BLaER1 (cell line): ENCODE data around the gene RYR1.
"Not testable (repeated sequence)": the region's sequence is repeated elsewhere in the genome, so short reads cannot be mapped to it uniquely, and the experiment has no call there.

ENCODE experiments used
- H3K27ac ChIP-seq: shearing (Covaris generic); formaldehyde crosslinking; 2 replicates; pipeline ENCODE4 v1.8.1; 2022
- H3K27me3 ChIP-seq: shearing (Covaris generic); formaldehyde crosslinking; 2 replicates; pipeline ENCODE4 v1.8.1; 2022
- H3K36me3 ChIP-seq: shearing (Covaris generic); formaldehyde crosslinking; 2 replicates; pipeline ENCODE4 v1.8.1; 2022
- H3K4me1 ChIP-seq: shearing (Covaris generic); formaldehyde crosslinking; 2 replicates; pipeline ENCODE4 v1.8.1; 2022
- H3K4me2 ChIP-seq: shearing (Covaris generic); formaldehyde crosslinking; 2 replicates; pipeline ENCODE4 v1.8.1; 2022
- H3K4me3 ChIP-seq: shearing (Covaris generic); formaldehyde crosslinking; 2 replicates; pipeline ENCODE4 v1.8.1; 2022
- H3K9ac ChIP-seq: shearing (Covaris generic); formaldehyde crosslinking; 2 replicates; pipeline ENCODE4 v1.8.1; 2022
- H3K9me3 ChIP-seq: shearing (Covaris generic); formaldehyde crosslinking; 2 replicates; pipeline ENCODE4 v1.8.1; 2022
- H4K20me1 ChIP-seq: shearing (Covaris generic); formaldehyde crosslinking; 2 replicates; pipeline ENCODE4 v1.8.1; 2022
- Cebpa-rat ChIP-seq: shearing (Covaris generic); IDR thresholded peaks from 2 replicates; pipeline ENCODE4 v1.8.1; 2022

The RYR1 gene

DNA sequence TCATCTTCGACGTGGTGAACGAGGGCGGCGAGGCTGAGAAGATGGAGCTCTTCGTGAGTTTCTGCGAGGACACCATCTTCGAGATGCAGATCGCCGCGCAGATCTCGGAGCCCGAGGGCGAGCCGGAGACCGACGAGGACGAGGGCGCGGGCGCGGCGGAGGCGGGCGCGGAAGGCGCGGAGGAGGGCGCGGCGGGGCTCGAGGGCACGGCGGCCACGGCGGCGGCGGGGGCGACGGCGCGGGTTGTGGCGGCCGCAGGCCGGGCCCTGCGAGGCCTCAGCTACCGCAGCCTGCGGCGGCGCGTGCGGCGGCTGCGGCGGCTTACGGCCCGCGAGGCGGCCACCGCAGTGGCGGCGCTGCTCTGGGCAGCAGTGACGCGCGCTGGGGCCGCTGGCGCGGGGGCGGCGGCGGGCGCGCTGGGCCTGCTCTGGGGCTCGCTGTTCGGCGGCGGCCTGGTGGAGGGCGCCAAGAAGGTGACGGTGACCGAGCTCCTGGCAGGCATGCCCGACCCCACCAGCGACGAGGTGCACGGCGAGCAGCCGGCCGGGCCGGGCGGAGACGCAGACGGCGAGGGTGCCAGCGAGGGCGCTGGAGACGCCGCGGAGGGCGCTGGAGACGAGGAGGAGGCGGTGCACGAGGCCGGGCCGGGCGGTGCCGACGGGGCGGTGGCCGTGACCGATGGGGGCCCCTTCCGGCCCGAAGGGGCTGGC is 131.6 kb downstream of the RYR1 start:
- TF ChIP-seq Cebpa-rat = no peak
- H3K9me3 ChIP-seq = no peaks in the 10 kb centered on the region
- no peaks in the 10 kb centered on the region for H4K20me1 ChIP-seq
- no peaks in the 10 kb centered on the region for H3K4me1 ChIP-seq
- H3K9ac ChIP-seq = no peak overlapping the region
- H3K4me3 ChIP-seq = peak overlapping the region; percentile 28; the same call in 1 of the 2 replicates
- no peak overlapping the region for H3K27ac ChIP-seq
- H3K36me3 ChIP-seq = no peaks in the 10 kb centered on the region
- peaks cover 47% of the 10 kb centered on the region for H3K27me3 ChIP-seq
- peak overlapping the region; percentile 37; the same call in 1 of the 2 replicates for H3K4me2 ChIP-seq

DNA sequence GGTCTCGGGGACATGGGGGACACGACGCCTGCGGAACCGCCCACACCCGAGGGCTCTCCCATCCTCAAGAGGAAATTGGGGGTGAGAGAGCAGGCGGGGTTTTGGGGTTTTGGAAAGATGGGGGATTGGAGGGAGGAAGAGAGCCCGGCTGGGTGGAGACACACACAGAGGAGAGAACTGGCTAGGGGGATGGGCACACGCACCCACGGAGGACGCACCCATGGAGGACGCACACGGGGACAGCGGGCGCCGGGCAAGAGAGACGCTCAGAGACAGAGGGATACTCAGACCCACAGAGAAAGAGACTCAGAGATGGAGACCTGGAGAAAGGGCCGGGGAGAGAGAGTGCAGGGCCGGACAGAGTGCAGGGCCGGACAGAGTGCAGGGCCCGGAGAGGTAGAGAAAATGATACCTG is 132.2 kb downstream of the RYR1 start:
- Histone ChIP-seq H3K36me3 (no peaks in the 10 kb centered on the region), H3K4me2 (peak overlapping the region; percentile 37; the same call in 1 of the 2 replicates), H3K9ac (no peak overlapping the region), H4K20me1 (no peaks in the 10 kb centered on the region), H3K9me3 (no peaks in the 10 kb centered on the region), H3K27ac (no peak overlapping the region), H3K27me3 (peaks cover 47% of the 10 kb centered on the region), H3K4me3 (no peak overlapping the region; the same call in 1 of the 2 replicates), H3K4me1 (no peaks in the 10 kb centered on the region)
- no peak for TF ChIP-seq Cebpa-rat

DNA sequence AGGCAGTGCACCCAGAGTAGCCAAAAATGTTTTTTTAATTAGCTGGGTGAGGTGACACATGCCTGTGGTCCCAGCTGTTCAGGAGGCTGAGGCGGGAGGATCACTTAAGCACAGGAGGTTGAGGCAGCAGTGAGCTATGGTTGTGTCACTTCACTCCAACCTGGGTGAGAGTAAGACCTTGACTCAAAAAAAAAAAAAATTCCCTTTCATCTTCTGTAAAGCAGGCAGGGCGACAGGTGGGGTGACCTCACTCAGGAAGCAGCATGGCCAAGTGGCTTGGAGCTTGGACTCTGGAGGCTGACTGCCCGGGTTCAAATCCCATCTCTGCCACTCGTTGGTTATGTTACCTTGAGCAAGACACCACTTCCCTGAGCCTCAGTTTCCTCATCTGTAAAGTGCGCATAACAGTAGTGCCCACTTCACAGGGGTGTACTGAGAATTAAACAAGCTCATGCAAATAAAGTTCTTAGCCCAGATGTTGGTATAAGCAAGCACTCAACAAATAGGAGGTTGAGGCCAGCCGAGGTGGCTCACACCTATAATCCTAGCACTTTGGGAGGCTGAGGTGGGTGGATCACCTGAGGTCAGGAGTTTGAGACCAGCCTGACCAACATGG is 136.0 kb downstream of the RYR1 start:
- Histone ChIP-seq H3K4me3 (no peak overlapping the region), H3K4me1 (no peaks in the 10 kb centered on the region), H3K9ac (no peak overlapping the region), H3K36me3 (no peaks in the 10 kb centered on the region), H3K9me3 (no peaks in the 10 kb centered on the region), H3K27ac (no peak overlapping the region), H3K27me3 (peaks cover 36% of the 10 kb centered on the region), H4K20me1 (no peaks in the 10 kb centered on the region), H3K4me2 (no peak overlapping the region)
- TF ChIP-seq Cebpa-rat = no peak

DNA sequence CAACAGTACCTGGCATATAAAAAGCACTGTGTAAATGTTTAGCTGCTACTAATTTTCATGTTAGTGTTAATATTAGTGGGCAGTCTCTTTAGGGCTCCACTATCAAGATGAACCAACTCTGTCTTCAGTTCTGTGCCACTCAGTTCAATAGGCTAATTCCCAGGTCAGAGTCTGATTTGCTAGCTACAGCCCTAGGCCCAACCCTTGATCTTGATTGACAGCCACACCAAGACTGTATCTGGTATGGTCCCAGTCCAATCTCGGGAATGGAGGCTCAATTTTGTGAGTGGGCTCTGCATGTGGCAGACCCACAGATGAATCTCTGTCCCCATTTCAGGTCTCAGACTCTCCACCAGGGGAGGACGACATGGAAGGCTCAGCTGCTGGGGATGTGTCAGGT is 138.2 kb downstream of the RYR1 start:
- H3K27me3 ChIP-seq = peaks cover 14% of the 10 kb centered on the region
- TF ChIP-seq Cebpa-rat = no peak
- H3K4me1 ChIP-seq = no peaks in the 10 kb centered on the region
- no peak overlapping the region for H3K4me3 ChIP-seq
- no peaks in the 10 kb centered on the region for H4K20me1 ChIP-seq
- H3K9me3 ChIP-seq = no peaks in the 10 kb centered on the region
- H3K4me2 ChIP-seq = no peak overlapping the region
- H3K9ac ChIP-seq = no peak overlapping the region
- H3K36me3 ChIP-seq = no peaks in the 10 kb centered on the region
- no peak overlapping the region for H3K27ac ChIP-seq

DNA sequence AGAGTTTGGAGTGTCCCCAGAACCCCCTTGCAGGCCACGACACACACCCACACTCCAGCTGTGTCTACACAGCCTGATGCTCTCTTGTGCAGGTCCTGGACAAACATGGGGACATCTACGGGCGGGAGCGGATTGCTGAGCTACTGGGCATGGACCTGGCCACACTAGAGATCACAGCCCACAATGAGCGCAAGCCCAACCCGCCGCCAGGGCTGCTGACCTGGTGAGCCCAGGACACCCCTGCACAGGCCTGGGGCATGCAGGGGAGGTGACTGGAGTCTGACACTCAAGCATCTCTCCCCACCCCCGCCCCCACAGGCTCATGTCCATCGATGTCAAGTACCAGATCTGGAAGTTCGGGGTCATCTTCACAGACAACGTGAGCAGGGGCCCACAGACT is 144.3 kb downstream of the RYR1 start:
- Histone ChIP-seq H3K4me2 (no peak overlapping the region), H3K27me3 (no peaks in the 10 kb centered on the region), H3K9ac (no peak overlapping the region), H4K20me1 (no peaks in the 10 kb centered on the region), H3K9me3 (no peaks in the 10 kb centered on the region), H3K4me3 (no peak overlapping the region), H3K27ac (no peak overlapping the region), H3K4me1 (no peaks in the 10 kb centered on the region), H3K36me3 (no peaks in the 10 kb centered on the region)
- TF ChIP-seq Cebpa-rat = no peak

DNA sequence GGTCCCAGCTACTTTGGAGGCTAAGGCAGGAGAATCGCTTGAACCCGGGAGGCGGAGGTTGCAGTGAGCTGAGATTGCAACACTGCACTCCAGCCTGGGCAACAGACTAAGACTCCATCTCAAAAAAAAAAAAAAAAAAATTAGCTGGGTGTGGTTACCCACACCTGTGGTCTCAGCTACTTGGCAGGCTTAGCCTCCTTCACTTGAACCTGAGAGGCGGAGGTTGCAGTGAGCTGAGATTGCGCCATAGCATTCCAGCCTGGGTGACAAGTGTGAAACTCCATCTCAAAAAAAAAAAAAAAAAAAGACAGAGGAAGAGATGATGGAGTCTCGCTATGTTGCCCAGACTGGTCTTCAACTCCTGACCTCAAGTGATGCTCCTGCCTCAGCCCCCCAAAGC is 145.8 kb downstream of the RYR1 start:
- H3K27me3 ChIP-seq, H3K27ac ChIP-seq, H3K36me3 ChIP-seq, H3K9me3 ChIP-seq, H3K9ac ChIP-seq, H4K20me1 ChIP-seq, H3K4me3 ChIP-seq, H3K4me1 ChIP-seq, H3K4me2 ChIP-seq: not testable (repeated sequence)

DNA sequence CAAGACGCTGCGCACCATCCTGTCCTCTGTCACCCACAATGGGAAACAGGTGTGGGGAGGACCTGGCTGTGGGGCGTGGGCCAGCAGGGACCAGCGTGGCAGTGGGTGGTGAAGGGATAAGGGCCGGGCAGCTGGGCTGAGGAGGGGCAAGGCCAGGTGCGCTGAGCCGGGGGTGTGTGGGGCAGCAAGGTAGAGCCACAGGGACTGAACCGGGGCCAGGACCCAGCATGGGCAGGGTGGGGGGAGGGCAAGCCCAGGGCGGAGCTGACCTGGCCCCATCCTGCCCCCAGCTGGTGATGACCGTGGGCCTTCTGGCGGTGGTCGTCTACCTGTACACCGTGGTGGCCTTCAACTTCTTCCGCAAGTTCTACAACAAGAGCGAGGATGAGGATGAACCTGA is 146.6 kb downstream of the RYR1 start:
- H3K36me3 ChIP-seq = no peaks in the 10 kb centered on the region
- H3K9me3 ChIP-seq = no peaks in the 10 kb centered on the region
- no peaks in the 10 kb centered on the region for H4K20me1 ChIP-seq
- no peak overlapping the region for H3K27ac ChIP-seq
- no peaks in the 10 kb centered on the region for H3K27me3 ChIP-seq
- H3K4me3 ChIP-seq = no peak overlapping the region
- no peak overlapping the region for H3K9ac ChIP-seq
- no peak overlapping the region for H3K4me2 ChIP-seq
- H3K4me1 ChIP-seq = peaks cover 5% of the 10 kb centered on the region; the same call in 1 of the 2 replicates
- TF ChIP-seq Cebpa-rat = no peak

DNA sequence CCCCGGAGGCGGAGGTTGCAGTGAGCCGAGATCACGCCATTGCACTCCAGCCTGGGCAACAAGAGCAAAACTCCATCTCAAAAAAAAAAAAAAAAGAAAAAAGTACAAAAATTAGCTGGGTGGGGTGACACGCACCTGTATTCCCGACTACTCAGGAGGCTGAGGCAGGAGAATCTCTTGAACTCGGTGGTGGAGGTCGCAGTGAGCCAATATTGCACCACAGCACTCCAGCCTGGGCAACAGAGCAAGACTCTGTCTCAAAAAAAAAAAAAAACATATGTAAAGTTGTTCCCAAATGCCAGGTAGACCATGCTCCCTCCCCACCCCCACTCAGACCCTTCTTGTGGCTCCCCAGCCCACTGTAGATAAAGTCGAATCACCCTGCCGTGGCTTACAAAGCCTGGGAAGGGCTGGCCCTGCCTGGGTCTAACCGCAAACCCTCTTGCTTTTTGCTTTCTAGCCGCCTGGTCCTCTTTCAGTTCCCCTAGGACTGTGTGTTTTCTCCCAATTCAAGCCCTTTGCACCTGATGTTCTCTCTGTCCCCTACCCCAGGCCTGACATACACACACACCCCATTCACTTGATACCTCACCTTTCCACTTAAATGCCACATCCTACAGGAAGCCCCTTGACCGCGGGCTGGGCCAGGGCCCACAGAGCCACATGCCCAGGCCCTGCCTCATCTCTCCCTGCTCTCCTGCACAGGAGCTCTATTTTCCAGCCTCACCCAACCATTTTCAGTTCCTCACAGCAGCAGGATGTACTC is 149.9 kb downstream of the RYR1 start:
- H3K4me2 ChIP-seq = no peak overlapping the region

DNA sequence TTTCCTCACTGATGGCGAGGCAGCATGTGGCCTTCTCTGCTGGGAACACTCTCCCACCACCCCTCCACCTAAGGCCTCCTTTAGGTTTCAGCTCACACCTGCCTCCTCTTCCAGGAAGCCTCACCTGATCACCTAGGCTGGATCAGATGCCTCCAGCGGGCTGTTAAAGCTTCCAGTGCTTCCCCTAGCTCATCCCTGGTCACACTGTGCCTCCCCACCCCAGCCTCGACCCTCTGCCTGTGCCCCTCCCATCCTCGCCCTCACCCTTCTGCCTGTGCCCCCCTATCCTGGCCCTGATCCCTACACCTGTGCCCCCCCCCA is 150.5 kb downstream of the RYR1 start:
- H3K9me3 ChIP-seq = no peaks in the 10 kb centered on the region
- no peaks in the 10 kb centered on the region for H3K27me3 ChIP-seq
- no peak overlapping the region for H3K4me2 ChIP-seq
- H3K4me1 ChIP-seq = peaks cover 5% of the 10 kb centered on the region; the same call in 1 of the 2 replicates
- peaks cover 15% of the 10 kb centered on the region for H3K36me3 ChIP-seq
- no peaks in the 10 kb centered on the region for H4K20me1 ChIP-seq
- no peak for TF ChIP-seq Cebpa-rat
- no peak overlapping the region for H3K9ac ChIP-seq
- no peak overlapping the region for H3K4me3 ChIP-seq
- H3K27ac ChIP-seq = no peak overlapping the region

More for the DNA sequence above, 149.9 kb downstream of the RYR1 start:
- Histone ChIP-seq H4K20me1 (no peaks in the 10 kb centered on the region), H3K36me3 (peaks cover 15% of the 10 kb centered on the region), H3K4me1 (peaks cover 5% of the 10 kb centered on the region; the same call in 1 of the 2 replicates), H3K4me3 (no peak overlapping the region), H3K9me3 (no peaks in the 10 kb centered on the region), H3K9ac (no peak overlapping the region; the same call in 1 of the 2 replicates), H3K27ac (no peak overlapping the region), H3K27me3 (no peaks in the 10 kb centered on the region)
- no peak for TF ChIP-seq Cebpa-rat

DNA sequence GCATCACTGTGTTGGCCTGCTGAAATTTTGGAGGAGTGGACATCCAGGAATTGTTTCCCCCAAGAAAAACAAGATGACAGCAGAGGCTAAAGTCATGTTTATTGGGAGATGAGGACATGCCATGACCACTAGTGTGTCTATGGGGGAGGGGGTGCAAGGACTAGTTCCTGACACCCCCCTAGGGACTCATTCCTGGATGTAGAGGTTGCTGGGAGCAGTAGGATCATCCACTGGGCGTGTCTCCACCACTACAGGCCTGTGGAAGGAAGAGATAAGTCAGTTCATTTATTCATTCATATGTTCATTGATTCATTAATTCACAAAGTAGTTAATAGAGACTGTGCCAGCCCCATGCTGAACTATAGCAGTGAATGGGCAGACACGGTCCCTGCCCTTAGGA is 154.1 kb downstream of the RYR1 start:
- H3K9ac ChIP-seq = no peak overlapping the region
- H3K9me3 ChIP-seq = no peaks in the 10 kb centered on the region
- no peaks in the 10 kb centered on the region for H3K27me3 ChIP-seq
- no peak overlapping the region for H3K4me3 ChIP-seq
- peaks cover 40% of the 10 kb centered on the region for H3K36me3 ChIP-seq
- no peak overlapping the region for H3K27ac ChIP-seq
- peaks cover 5% of the 10 kb centered on the region; the same call in 1 of the 2 replicates for H3K4me1 ChIP-seq
- no peak for TF ChIP-seq Cebpa-rat
- H4K20me1 ChIP-seq = no peaks in the 10 kb centered on the region
- no peak overlapping the region for H3K4me2 ChIP-seq
